ENCODE results near the gene LARP1B. TPM values are rescaled to one million over a fixed set of nuclear protein-coding genes. Genes with fewer than 3 reads are reported as not detected.
"Not testable (repeated sequence)": the region's sequence is repeated elsewhere in the genome, so short reads cannot be mapped to it uniquely, and the experiment has no call there.

LARP1B gene
- total RNA-seq, 2 experiments from 2014 or later: 13.8 to 14.0 TPM

DNA sequence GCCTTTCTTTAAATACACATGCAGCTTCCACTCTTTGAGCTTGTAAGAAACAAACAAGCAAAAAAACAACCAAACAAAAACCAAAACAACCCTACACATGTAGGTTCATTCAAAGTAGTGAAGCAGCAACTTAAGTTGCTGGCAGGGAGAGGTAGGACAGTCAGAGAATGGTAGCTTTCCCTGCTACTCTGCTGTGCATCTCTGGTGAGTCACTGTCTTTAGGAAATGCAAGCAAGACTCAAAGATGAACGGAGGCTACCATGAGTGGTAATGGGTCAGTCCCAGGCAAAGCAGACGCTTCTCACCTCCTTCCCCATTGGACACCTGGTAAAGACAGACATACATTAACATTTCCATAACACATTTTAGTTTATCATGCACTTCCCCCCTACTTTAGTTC lies 183.3 kb downstream of the LARP1B start:
- ChIA-PET POLR2A (no interaction called here), CTCF (no interaction called here)
- no peak for DNase-seq
- Mint-ChIP-seq H3K4me1 (no peaks in the 10 kb centered on the region), H3K27ac (no peak overlapping the region), H3K27me3 (peaks cover 1% of the 10 kb centered on the region), H3K9me3 (peaks cover 5% of the 10 kb centered on the region), H3K36me3 (ENCODE audit: low read depth) (no peaks in the 10 kb centered on the region), H3K4me3 (no peak overlapping the region)

DNA sequence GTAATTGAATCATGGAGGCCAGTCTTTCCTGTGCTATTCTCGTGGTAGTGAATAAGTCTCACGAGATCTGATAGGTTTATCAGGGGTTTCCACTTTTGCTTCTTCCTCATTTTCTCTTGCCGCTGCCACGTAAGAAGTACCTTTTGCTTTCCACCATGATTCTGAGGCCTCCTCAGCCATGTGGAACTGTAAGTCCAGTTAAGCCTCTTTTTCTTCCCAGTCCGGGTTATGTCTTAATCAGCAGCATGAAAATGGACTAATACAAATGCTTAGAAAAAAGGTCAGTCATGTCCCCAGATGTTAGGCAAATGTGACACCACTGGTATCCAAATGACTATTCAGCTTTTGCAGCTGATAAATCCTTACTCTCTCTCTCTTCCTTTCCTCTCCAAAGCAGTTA lies 184.3 kb downstream of the LARP1B start:
- H3K4me3 Mint-ChIP-seq; H3K27ac Mint-ChIP-seq; H3K36me3 Mint-ChIP-seq (ENCODE audit: low read depth); H3K4me1 Mint-ChIP-seq; CTCF ChIA-PET; H3K27me3 Mint-ChIP-seq; POLR2A ChIA-PET; H3K9me3 Mint-ChIP-seq; DNase-seq: not testable (repeated sequence)

DNA sequence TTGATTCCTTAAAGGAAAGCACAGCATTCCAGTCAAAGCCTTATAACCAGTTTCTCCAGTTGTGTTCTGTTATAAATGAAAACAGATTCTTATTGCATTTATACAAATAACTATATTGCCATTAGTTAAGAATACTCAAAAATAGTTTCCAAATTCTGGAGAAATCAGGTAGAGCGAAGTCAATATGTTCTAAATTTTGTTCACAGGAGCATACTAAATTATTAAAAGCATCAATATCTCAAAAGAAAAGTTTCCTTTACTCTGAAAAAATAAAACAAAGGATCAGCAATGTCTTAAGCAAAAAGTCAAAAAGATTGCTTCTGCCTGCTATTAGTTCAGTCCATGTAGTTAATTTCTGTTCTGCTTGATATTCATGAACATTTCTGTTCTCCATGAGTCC lies 186.8 kb downstream of the LARP1B start:
- Mint-ChIP-seq H3K4me1 (no peaks in the 10 kb centered on the region), H3K27me3 (peaks cover 1% of the 10 kb centered on the region), H3K4me3 (no peak overlapping the region), H3K27ac (no peak overlapping the region), H3K9me3 (peaks cover 9% of the 10 kb centered on the region), H3K36me3 (ENCODE audit: low read depth) (no peaks in the 10 kb centered on the region)
- DNase-seq: no peak
- CTCF ChIA-PET: no interaction called here
- POLR2A ChIA-PET: no interaction called here

DNA sequence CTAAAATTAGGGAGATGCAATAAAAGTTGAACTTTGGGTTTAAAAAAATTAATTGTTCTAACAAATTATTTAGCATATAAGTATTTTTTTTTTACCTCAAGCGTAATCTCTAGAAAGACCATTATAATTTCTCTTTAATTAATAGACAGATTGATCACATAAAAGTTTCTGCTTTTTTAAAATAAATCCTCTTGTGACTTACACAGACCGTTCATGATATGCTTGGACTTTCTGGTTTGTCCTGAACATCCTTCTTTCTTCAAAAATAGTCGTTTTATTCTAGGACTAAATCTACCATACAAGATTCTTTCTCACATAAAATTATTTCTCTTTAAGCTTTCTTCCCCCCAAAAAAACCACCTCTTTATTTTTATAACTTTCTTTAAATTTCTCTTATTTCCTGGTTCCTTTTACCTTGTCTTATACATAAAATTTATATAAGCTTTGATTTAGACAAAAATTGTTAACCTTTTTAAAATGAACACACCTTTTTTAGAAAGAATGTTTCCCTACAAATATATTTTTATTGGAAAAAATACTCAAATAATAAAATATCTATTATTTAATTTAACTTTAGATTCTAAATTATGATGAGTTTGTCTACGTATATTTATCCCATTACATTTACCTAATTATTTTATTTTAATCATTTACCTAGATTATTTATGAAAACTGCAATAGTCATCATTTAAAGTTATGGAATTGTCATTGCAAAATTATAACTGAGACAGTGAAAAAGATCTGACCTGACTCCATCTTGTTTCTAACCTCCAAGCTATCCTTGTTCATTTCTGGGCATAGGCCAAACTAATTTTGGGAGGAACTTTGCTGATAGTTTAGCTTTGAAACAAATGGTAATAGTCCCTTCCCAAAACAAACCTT lies 188.9 kb downstream of the LARP1B start:
- Mint-ChIP-seq H3K9me3 (peaks cover 9% of the 10 kb centered on the region), H3K4me1 (no peaks in the 10 kb centered on the region), H3K36me3 (ENCODE audit: low read depth) (no peaks in the 10 kb centered on the region), H3K27ac (no peak overlapping the region), H3K4me3 (no peak overlapping the region), H3K27me3 (peaks cover 8% of the 10 kb centered on the region)
- CTCF ChIA-PET: no interaction called here
- POLR2A ChIA-PET: no interaction called here
- no peak for DNase-seq

DNA sequence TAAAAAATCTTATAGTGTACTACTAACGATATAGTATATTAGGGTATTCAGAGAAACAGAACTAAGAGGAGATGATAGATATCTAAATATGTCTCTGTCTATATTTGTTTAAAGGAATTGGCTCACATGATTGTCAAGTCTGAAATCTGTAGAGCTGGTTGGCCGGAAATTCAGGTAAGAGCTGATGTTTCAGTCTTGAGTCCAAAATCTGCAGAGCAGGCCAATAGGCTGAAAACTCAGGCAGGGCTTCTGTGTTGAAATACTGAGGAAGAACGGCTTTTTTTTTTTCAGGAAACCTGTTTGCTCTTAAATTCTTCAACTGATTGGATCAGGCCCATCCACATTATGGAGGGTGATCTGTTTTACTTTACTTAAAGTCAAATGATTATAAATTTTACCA lies 194.8 kb downstream of the LARP1B start:
- ChIA-PET POLR2A (no interaction called here), CTCF (no interaction called here)
- H3K27me3 Mint-ChIP-seq: peaks cover 12% of the 10 kb centered on the region
- H3K4me1 Mint-ChIP-seq: no peaks in the 10 kb centered on the region
- DNase-seq: no peak
- H3K27ac Mint-ChIP-seq: no peak overlapping the region
- peaks cover 2% of the 10 kb centered on the region for H3K9me3 Mint-ChIP-seq
- no peak overlapping the region for H3K4me3 Mint-ChIP-seq
- H3K36me3 Mint-ChIP-seq (ENCODE audit: low read depth): no peaks in the 10 kb centered on the region

DNA sequence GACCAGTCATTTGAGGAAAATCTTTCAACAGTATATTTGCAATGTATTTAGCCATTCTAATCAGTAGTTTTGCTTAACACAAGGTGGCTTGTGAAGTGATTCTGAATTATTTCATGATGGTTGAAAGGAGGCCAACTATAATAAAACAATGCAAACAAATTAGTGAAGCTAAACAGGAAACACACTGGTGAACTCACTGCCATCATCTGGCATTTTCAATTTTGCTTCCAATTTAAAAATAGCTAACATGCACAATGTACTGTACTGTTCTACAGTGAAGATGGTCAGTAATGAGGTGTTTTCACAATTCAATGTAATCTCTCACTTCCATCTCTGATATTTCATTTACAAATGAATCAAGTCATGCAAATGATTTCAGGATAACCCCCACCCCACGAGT lies 195.4 kb downstream of the LARP1B start:
- Mint-ChIP-seq H3K4me1 (no peaks in the 10 kb centered on the region), H3K9me3 (peaks cover 2% of the 10 kb centered on the region), H3K27ac (no peak overlapping the region), H3K4me3 (no peak overlapping the region), H3K36me3 (ENCODE audit: low read depth) (no peaks in the 10 kb centered on the region), H3K27me3 (peaks cover 15% of the 10 kb centered on the region)
- POLR2A ChIA-PET: interaction anchor here (1.0 kb wide), 1 partner anchor 31 kb away, joined by 3 read pairs; the partner anchor contains the start of gene PGRMC2
- no peak for DNase-seq
- CTCF ChIA-PET: no interaction called here

DNA sequence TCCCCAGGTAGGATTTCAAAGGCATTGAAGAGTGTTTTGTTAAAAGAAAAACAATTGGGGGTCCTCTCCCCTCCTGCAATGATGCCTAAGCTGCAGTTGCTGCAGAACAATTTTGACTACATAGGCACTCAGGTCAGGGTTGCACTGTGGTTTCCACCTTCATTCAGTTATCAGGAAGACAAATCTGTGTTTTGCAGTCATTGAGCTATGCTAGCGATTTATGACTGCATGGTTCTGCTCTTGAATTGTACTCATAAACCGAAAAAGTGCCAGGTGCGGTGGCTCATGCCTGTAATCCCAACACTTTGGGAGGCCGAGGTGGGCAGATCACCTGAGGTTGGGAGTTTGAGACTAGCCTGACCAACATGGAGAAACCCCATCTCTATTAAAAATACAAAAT lies 197.1 kb downstream of the LARP1B start:
- H3K27ac Mint-ChIP-seq; H3K36me3 Mint-ChIP-seq (ENCODE audit: low read depth); CTCF ChIA-PET; H3K4me3 Mint-ChIP-seq; H3K4me1 Mint-ChIP-seq; DNase-seq; POLR2A ChIA-PET; H3K9me3 Mint-ChIP-seq: not testable (repeated sequence)
- peaks cover 18% of the 10 kb centered on the region for H3K27me3 Mint-ChIP-seq

DNA sequence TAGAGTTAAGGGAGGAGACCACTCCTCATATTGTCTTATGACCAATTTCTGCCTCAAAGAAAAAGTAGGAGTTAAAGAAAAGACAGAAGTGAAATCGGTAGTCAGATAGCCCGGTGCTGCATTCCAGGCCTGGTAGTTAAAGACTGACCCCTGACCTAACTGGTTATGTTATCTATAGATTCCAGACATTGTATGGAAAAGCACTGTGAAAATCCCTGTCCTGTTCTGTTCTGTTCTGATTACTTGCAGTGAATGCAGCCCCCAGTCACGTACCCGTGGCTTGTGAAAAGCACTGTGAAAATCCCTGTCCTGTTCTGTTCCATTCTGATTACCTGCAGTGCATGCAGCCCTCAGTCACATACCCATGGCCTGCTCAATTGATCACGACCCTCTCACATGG lies 198.8 kb downstream of the LARP1B start:
- H3K36me3 Mint-ChIP-seq (ENCODE audit: low read depth); CTCF ChIA-PET; H3K27ac Mint-ChIP-seq; DNase-seq; POLR2A ChIA-PET; H3K9me3 Mint-ChIP-seq; H3K4me1 Mint-ChIP-seq; H3K4me3 Mint-ChIP-seq: not testable (repeated sequence)
- H3K27me3 Mint-ChIP-seq: peaks cover 16% of the 10 kb centered on the region

Other genes starting within 250 kb of the LARP1B start
- 10 to 100 TPM; 43.8 to 45.7 TPM for gene PLK4, start 180.4 kb upstream of the LARP1B start, total RNA-seq
- gene MFSD8, start 96.1 kb upstream of the LARP1B start, total RNA-seq: 10 to 100 TPM; 19.4 to 21.4 TPM
- 10 to 100 TPM; 23.6 to 26.8 TPM for gene ABHD18, start 95.9 kb upstream of the LARP1B start, total RNA-seq
- 10 to 100 TPM; 44.3 to 46.0 TPM for gene PGRMC2, start 226.5 kb downstream of the LARP1B start, total RNA-seq